ENCODE measurements around the gene SYNE2. TPM values are rescaled to one million over a fixed set of nuclear protein-coding genes. Genes with fewer than 3 reads are reported as not detected.

SYNE2 gene
- total and polyA plus RNA-seq, 10 of the 15 experiments (the other 5 are each of a cell fraction or from before 2014, with no cell fraction given) = 2.1 to 52.7 (median 38.1) TPM

GRCh38 chr14:63853831-63854293 lies 1.1 kb downstream of the SYNE2 start (continued):
- TF ChIP-seq CUX1 (IDR thresholded peaks at IDR 0.05; ENCODE audit: insufficient replicate concordance, low read depth, low read length) = no peak
- no peak for TF ChIP-seq EGR1 (IDR thresholded peaks at IDR 0.05; ENCODE audit: borderline replicate concordance in 1 of 2, low read depth in 2 of 2, low read length in 2 of 2)
- no peak for TF ChIP-seq RAD21 (IDR thresholded peaks at IDR 0.05; ENCODE audit: insufficient read depth, low read depth, low read length)
- no peak for TF ChIP-seq JUNB (IDR thresholded peaks at IDR 0.05)
- TF ChIP-seq ATF3 (IDR thresholded peaks at IDR 0.05; ENCODE audit: borderline replicate concordance, extremely low read depth, low read depth, low read length) = no peak
